GM11168 (cell line): ENCODE measurements around the gene UTF1.
"Not testable (repeated sequence)": the region's sequence is repeated elsewhere in the genome, so short reads cannot be mapped to it uniquely, and the experiment has no call there.

Experiments used
- in situ Hi-C: fragments of 300-500 bp; cut with MboI; formaldehyde crosslinking; loops from one replicate; pipeline ENCODE4 v1.12.0; 2022; ENCODE audit warnings: low sequenced_read_pairs; ENCODE audit not compliant: unreplicated experiment

UTF1 gene

DNA sequence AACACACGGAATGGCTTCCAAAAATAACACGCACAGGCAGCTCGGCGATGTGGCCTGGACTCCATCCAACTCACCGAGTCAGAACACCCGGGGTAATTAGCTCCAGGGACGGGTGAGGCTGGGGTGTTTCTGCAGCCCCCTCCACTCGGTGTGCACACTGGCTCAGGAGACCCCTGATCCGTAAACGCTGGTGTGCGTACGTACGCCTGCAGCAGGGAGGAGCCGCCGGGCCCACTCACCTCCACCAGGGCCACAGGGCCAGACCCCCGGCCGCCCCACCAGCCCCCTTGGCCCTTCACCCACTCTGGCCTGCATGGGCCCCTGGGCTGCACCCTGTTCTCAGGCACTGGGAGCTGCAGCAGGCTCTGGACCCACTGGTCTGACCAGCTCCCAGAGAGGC lies 22.4 kb upstream of the UTF1 start:
- in situ Hi-C loops = no loop called here

DNA sequence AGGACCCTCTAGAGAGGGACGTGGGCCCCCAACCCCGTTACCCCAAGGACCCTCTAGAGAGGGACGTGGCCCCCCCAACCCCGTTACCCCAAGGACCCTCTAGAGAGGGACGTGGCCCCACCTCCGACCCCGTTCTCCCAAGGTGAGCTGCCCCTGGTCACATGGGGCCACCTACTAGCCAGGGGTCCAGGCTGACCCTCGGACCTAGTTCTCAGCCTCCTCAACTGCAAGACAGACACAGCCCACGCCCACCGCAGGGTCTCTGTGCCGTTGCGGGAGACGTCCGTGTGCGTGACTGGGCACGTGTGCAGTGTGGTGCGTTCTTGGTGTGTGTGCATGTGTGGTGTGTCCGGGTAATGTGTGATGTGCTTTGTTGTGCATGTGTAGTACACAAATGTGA lies 21.6 kb upstream of the UTF1 start:
- in situ Hi-C loops = no loop called here

DNA sequence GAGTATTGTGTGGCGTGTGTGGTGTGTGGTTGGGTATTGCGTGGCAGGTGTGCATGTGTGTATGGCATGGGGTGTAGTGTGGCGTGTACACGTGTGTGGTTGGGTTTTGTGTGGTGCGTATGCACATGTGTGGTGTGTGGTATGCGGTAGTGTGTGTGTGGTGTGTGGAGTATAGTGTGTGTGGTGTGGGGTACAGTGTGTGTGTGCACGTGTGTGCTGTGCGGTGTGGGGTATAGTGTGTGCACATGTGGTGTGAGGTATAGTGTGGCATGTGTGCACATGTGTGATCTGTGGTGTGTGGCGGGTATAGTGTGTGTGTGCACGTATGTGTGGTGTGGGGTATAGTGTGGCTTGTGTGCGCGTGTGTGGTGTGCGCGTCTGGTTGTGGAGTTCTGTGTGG lies 20.9 kb upstream of the UTF1 start:
- in situ Hi-C loops = no loop called here

DNA sequence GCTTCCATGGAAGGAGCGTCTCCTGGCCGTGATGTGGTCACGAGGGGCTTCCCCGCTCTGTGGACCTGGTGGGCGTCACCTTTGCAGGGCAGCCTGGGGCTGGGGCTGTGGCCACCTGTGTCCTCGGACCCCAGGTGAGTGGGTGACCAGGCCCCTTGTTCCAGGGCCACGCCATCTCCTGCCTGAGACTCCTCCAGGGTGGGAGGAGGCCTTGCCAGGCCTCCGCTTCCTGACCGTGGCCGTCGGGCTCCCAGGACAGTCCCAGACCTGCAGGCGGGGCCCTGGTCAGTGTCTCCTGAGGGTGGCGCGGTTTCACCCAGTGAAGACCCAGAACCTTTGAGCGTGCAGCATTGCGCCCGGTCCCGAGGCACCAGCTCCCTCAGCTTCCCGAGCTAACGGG lies 20.4 kb upstream of the UTF1 start:
- in situ Hi-C loops = no loop called here

DNA sequence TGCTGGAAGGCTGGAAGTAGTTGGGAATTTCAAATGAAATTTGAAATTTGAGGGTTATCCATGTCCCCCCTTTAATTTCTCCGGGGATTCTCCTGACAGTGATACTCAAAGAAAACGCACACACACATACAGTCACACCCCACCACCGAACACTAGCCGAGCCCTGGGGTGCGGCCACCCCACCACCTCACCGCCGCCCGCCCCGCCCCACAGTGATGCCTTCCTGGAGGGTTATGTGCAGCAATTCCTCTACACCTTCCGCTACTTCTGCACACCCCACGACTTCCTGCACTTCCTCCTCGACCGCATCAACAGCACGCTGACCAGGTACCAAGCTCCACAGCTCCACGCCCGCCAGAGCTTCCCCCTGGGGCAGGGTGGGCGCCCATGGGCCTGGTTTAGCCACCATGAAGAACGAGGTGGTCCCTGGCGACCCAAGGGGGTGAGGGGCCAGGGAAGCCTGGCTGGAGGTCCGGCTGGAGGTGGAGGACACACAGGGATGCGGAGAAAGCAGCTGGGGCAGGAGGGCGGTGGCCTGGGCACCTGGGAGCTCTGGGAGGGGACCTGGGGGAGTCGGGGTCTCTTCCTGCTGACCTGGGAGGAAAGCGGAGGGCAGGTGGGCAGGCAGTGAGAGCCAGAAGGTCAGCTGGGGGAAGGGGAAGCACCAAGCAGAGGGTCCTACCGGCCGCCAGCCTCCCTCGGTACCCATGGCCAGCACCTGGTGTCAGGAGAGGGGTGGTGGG lies 19.4 kb upstream of the UTF1 start:
- in situ Hi-C loops = no loop called here

DNA sequence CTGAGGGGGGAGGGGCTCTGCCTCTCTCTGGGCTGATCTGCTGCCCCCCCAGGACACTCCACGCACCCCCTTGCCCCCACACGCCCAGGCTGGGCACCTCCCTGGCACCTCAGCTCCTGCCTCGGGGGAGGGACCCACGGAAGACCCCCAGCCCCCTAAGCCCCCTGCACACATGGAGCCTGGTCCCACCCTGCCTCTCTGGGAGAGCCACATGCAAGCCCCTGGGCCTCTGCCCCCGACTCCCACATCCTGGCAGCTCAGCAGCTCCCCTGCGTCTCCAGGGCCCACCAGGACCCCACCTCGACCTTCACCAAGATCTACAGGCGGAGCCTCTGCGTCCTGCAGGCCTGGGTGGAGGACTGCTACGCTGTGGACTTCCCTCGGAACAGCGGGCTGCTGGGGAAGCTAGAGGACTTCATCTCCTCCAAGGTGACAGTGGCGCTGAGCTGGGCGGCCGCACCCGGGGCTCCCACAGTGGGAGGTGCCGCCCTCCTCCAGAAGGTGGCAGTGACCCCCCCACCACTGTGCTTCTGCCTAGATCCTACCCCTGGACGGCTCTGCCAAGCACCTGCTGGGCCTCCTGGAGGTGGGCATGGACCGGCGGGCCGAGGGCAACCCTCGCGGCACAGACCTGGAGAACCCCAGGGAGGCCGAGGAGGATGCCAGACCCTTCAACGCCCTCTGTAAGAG lies 18.7 kb upstream of the UTF1 start:
- in situ Hi-C loops = no loop called here

DNA sequence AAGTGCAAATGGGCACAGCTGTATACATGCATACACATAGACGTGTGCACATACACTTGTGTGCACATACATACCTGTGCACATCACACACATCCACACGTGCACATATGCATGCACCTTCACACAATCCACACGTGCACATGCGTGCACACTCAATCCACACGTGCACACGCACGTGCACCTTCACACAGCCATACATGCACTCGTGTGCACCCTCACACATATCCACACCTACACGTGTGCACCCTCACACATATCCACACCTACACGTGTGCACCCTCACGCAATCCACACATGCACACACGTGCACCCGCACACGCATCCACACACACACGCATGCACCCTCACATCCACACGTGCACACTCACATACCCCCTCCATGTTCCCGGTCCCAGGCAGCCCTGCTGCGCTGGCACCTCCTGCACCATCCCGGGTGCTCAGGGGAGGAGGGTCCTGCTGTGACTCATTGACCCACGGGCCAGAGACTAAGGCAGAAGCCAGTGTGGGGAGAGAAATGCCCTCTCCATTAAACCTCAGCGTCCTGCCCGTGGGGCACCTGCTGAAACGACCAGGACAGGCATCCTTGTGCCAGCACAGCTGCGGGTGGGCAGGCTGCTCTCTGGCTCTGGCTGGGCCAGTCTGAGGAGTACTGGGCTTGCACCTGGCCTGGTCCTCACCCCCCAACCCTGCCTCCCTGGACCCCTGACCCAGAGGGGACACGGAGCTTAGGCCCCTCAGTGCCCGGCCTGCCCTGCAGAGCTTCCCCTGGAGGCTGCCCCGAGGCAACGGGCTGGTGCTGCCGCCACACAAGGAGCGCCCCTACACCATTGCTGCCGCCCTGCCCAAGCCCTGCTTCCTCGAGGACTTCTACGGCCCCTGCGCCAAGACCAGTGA lies 17.8 kb upstream of the UTF1 start:
- in situ Hi-C loops = no loop called here

DNA sequence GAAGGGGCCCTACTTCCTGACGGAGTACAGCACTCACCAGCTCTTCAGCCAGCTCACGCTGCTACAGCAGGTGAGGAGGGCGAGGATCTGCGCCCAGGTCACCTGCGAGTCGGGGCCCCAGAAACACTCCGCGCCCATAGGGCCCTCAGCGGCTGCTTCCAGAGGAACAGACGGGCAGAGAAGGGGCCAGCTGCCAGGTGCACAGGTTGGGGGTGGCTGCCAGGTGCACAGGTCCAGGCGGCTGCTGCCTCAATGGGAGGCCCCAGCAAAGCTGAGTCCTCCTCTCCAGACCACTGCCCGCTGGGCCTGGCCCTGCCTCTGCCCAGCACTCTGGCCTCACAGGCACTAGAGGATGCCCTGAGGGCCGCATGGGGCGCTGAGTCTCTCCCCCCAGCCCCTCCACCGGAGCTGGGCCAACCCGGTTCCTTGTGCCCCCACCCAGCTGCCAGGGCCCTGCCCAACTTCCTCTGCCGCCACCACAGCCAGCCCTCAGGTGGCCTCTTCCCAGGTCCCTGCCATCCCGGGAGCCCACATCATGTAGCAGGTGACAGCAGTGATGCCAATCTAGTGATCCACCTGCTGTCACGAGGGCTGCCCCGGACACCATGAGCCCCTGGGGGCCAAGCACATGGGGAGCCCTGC lies 17.0 kb upstream of the UTF1 start:
- in situ Hi-C loops = no loop called here

DNA sequence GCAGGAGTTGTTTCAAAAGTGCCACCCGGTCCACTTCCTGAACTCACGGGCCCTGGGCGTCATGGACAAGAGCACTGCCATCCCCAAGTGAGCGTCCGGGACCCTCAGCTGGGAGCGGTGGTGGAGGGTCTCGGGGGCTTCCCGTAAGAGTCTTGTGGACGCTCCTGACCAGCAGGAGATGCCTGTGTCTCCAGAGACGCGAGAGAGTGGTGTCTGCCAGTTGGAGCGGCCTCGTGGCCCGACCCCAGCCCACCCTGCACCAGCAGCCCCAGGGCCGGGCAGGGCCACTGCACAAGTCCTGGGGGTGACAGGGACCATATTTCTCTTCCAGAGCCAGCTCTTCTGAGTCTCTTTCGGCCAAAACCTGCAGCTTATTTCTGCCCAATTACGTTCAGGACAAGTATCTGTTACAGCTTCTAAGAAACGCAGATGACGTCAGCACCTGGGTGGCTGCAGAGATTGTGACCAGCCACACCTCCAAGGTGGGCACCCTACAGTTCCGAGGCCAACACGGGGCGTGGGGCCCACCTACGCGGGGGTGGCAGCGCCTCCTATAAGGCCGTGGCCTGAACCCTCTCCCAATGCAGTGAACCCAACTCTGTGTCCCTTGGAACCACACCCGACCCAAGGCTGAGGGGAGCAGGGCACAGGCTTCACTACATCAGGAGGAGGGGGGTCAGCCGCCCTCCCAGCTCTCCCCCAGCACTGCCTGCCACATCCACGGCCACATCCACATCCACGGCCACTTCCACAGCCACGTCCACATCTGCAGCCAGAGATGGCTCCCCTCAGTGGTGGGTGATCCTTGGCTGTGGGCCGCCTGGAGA lies 16.2 kb upstream of the UTF1 start:
- in situ Hi-C loops = no loop called here

DNA sequence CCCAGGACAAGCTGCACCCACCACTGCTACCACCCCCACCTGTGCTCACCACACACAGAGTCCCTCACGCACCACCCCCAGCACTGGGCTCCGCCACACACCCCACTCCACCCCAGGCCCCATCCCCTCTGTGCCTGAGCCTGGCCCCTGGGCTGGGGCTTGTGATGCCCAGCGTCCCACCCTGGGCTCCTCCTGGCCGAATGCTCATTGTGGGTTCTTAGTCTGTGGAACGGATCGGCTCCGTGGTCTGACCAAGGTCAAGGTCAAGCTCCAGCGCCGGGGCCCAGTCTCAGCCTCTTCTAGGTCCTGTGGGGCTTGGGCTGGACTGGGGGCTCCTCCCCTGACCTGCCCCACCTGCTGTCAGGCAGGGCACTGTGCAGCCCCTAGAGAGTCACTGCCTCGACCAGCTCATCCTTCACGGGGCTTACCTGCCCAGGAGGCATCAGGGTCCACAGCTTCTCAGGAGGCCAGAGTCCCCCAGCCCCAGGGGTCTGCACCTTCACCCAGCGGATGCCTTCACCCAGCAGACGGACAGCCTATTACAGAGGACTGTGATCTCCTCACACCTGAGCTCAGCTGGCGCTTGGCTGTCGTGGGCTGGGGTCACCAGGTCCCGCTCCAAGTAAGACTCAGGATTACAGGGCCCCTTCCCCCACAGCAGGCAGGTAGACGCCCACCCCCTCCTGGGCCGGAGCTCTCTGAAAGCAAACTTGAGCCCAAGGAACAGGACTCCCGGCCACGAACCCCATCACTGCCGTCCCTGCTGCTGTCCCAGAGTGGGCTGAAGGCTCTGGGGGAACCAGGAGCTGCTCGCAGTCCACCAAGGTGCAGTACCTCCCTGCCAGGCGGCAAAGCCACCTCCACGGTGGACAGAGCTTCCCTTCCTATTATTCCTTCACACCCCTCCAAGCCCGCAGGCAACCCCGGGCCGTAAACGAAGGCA lies 15.3 kb upstream of the UTF1 start:
- in situ Hi-C loops = no loop called here

DNA sequence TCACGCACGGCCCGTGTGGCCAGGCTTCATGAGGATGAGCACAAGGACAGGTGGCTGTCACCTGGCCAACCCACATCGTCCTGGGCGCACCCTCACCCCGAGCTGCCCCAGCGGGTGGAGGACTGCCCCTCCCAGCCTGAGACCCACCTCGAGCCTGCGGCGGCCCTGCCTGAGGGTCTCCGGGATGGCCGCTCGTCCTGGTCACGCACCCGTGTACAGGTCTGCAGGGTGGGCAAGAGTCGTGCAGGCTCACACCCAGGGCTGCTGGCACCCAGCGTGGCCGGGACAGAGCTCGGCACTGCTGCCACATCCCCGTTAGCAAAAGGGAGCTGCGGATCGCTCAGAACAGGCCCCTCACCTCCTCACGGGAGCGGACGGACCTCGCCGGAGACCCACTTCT lies 14.4 kb upstream of the UTF1 start:
- in situ Hi-C loops = no loop called here

DNA sequence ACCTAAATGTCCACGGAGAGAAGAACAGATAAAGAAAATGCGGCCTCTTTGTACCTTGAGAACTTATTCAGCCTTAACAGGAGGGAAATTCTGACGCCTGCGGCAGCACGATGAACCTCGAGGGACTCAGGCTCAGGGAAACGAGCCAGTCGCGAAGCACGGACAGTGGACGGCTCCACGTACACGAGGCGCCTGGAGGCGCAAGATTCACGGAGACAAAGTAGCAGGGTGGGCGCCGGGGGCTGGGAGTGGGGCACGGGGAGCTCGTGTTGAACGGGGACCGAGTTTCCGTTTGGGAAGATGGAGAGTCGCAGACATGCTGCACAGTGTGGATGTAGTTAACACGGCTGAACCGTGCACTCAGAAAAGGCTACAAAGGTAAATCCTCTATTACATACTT lies 13.2 kb upstream of the UTF1 start:
- in situ Hi-C loops = no loop called here

DNA sequence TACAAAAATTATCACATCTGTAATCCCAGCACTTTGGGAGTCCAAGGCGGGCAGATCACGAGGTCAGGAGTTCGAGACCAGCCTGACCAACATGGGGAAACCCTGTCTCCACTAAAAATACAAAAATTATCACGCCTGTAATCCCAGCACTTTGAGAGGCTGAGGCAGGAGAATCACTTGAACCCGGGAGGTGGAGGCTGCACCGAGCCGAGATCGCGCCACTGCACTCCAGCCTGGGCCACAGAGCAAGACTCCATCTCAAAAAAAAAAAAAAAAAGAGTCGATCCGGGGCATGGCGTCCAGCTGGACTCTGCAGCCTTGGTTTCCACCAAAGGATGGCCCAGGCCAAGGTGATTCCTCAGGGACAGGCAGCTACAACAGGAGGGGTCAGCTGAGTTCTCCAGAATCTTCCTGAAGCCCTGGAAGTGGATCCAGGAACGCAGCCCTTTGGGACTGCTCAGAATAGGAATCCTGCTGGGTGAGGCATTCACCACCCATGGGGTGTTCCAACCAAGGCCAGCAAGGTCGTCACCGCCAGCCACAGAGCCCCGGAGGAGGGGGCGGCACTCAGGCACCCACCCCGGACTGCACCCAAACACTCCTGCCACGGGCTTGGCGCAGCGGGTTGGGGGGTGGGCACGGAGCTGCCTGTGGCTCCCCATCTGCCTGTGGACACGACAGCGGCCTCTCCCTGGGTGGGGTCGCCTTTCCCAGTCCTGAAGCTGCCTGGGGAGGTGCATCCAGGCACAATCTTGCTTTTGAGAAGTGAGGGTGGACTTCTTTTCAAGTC lies 12.0 kb upstream of the UTF1 start:
- in situ Hi-C loops = no loop called here

DNA sequence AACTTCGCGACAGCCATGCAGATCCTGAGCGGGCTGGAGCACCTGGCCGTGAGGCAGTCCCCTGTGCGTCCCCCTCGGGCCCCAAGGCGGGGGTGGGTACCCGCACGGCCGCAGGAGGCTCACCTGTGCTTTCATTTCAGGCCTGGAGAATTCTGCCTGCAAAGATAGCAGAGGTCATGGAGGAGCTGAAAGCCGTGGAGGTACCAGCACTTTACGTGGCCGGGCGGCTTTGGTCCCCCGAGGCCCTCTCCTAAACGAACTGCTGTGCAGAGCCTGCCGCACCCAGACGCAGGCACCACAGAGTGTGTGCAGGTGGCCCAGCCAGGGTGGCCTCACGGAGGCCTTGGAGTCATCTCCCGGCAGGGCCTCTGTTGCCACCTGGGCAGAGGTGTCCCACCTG lies 11.1 kb upstream of the UTF1 start:
- in situ Hi-C loops = no loop called here

DNA sequence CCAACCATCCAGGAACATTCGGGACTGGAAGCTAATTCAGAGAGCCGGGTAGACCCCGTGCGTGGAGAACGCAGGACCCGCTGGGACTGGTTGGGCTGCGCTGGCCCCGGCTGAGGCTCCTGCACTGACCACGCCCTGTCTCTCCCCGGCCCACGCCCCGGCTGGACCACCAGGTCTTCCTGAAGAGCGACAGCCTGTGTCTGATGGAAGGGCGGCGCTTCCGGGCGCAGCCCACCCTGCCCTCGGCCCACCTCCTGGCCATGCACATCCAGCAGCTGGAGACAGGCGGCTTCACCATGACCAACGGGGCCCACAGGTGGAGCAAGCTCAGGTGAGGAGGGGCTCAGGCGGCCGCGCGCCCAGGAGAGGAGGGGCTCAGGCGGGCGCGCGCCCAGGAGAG lies 10.2 kb upstream of the UTF1 start:
- in situ Hi-C loops = no loop called here

DNA sequence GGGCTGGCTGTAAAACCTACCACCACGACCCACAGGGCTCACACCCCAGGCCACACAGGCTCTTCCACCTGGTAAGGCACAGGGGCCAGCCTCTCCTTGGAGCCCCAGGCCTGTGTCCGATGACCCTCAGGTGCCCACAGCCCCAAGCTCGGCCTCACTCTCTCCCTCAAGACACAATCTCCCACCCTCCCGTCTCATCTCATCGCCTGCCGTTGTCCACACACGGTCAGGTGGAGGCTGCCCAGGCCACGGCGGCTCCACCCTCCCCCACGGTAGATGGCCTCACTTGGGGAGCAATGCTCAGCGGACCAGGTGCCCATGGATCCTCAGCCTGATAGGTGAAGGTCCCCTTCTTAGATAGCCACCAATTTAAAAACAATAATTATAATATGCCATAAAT lies 8.7 kb upstream of the UTF1 start:
- in situ Hi-C loops = no loop called here

DNA sequence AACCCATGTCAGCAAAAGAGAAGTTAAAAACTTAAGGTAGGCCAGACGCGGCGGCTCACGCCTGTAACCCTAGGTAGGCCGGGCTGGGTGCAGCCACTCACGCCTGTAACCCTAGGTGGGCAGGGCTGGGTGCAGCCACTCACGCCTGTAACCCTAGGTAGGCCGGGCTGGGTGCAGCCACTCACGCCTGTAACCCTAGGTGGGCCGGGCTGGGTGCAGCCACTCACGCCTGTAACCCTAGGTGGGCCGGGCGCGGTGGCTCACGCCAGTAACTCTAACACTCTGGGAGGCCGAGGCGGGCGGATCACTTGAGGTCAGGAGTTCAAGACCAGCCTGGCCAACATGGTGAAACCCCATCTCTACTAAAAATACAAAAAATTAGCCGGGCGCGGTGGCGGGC lies 8.3 kb upstream of the UTF1 start:
- in situ Hi-C loops = not testable (repeated sequence)

DNA sequence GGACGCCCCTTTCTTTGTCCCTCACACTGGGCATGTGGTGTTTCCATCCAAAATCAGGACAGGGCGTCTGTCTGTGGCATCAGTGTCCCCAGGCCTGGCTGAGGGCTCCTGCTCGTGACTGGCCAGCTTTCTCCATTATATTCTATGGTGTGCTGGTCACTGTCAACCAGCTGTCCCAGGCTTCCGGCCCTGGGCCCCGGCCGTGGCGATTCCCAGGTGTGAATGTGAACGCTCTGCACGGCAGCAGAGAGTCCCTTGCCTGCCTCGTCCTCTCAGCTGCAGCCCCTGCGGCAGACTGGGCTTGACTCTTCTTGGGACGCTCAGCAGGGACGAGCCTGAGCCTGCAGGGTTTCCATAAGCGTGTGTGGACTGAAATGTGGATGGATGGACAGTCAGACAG lies 5.9 kb upstream of the UTF1 start:
- in situ Hi-C loops = no loop called here
